Measurements from ENCODE around the gene EML6. TPM values are rescaled to one million over a fixed set of nuclear protein-coding genes. Genes with fewer than 3 reads are reported as not detected.

EML6 gene
- total and polyA plus RNA-seq, 4 donors: 0.94 to 5.1 (median 2.0) TPM

GRCh38 chr2:54964271-54964670 lies 240.8 kb downstream of the EML6 start:
- H3K4me3 ChIP-seq: no peak overlapping the region
- ATAC-seq (ENCODE audit: insufficient read depth, low FRiP score): no peak
- peaks cover 0 to 3% (median 1%) of the 10 kb centered on the region in 4 donors for H3K36me3 ChIP-seq (ENCODE audit: control insufficient read depth in 4 of 4, insufficient read depth in 4 of 4, low read length in 4 of 4)
- no peak overlapping the region for H3K27ac ChIP-seq (ENCODE audit: low read depth in 1 of 2, low read length in 1 of 2)
- TF ChIP-seq CTCF (IDR thresholded peaks at IDR 0.05; ENCODE audit: control extremely low read depth, extremely low read depth): no peak
- no peak overlapping the region for H3K9ac ChIP-seq (ENCODE audit: insufficient read depth in 1 of 2, low read length in 2 of 2)
- no peak for DNase-seq
- H3K9me3 ChIP-seq (ENCODE audit: control insufficient read depth in 4 of 4, insufficient read depth in 3 of 4, low read length in 3 of 4): no peaks in the 10 kb centered on the region
- H3K4me1 ChIP-seq (ENCODE audit: control insufficient read depth in 5 of 5, insufficient read depth in 5 of 5, low read length in 5 of 5): peaks cover 0 to 12% (median 0%) of the 10 kb centered on the region in 5 donors
- WGBS, 2 donors: 96% methylated on average over 8 of the region's 8 CpGs
- H3K27me3 ChIP-seq (ENCODE audit: control insufficient read depth in 3 of 3, insufficient read depth in 3 of 3, low read length in 2 of 3): no peaks in the 10 kb centered on the region

- H3K4me3 ChIP-seq: no peak overlapping the region
- H3K9ac ChIP-seq (ENCODE audit: insufficient read depth in 1 of 2, low read length in 2 of 2): no peak overlapping the region
- H3K27ac ChIP-seq (ENCODE audit: low read depth in 1 of 2, low read length in 1 of 2): no peak overlapping the region
- H3K27me3 ChIP-seq (ENCODE audit: control insufficient read depth in 3 of 3, insufficient read depth in 3 of 3, low read length in 2 of 3): no peaks in the 10 kb centered on the region
- no peak for TF ChIP-seq CTCF (IDR thresholded peaks at IDR 0.05; ENCODE audit: control extremely low read depth, extremely low read depth)
- ATAC-seq (ENCODE audit: insufficient read depth, low FRiP score): no peak
- no peak for DNase-seq
- peaks cover 0 to 13% (median 2%) of the 10 kb centered on the region in 5 donors for H3K4me1 ChIP-seq (ENCODE audit: control insufficient read depth in 5 of 5, insufficient read depth in 5 of 5, low read length in 5 of 5)
- H3K9me3 ChIP-seq (ENCODE audit: control insufficient read depth in 4 of 4, insufficient read depth in 3 of 4, low read length in 3 of 4): no peaks in the 10 kb centered on the region
- WGBS, 2 donors: 34 to 44% methylated on average over 4 of the region's 4 CpGs
- H3K36me3 ChIP-seq (ENCODE audit: control insufficient read depth in 4 of 4, insufficient read depth in 4 of 4, low read length in 4 of 4): peaks cover 0 to 5% (median 1%) of the 10 kb centered on the region in 4 donors
Measured at GRCh38 chr2:54964816-54965215, 241.4 kb downstream of the EML6 start.

GRCh38 chr2:54965425-54965824 lies 242.0 kb downstream of the EML6 start:
- no peak for ATAC-seq (ENCODE audit: insufficient read depth, low FRiP score)
- Histone ChIP-seq H3K9ac (ENCODE audit: insufficient read depth in 1 of 2, low read length in 2 of 2) (no peak overlapping the region), H3K4me1 (ENCODE audit: control insufficient read depth in 5 of 5, insufficient read depth in 5 of 5, low read length in 5 of 5) (peaks cover 0 to 16% (median 7%) of the 10 kb centered on the region in 5 donors), H3K27me3 (ENCODE audit: control insufficient read depth in 3 of 3, insufficient read depth in 3 of 3, low read length in 2 of 3) (no peaks in the 10 kb centered on the region), H3K4me3 (no peak overlapping the region), H3K9me3 (ENCODE audit: control insufficient read depth in 4 of 4, insufficient read depth in 3 of 4, low read length in 3 of 4) (no peaks in the 10 kb centered on the region), H3K36me3 (ENCODE audit: control insufficient read depth in 4 of 4, insufficient read depth in 4 of 4, low read length in 4 of 4) (peaks cover 0 to 8% (median 1%) of the 10 kb centered on the region in 4 donors), H3K27ac (ENCODE audit: low read depth in 1 of 2, low read length in 1 of 2) (no peak overlapping the region)
- TF ChIP-seq CTCF (IDR thresholded peaks at IDR 0.05; ENCODE audit: control extremely low read depth, extremely low read depth): no peak
- DNase-seq: no peak
- WGBS, 2 donors: 94 to 96% methylated on average over 6 of the region's 6 CpGs
